Activated naive CD4-positive, alpha-beta T cell treated with anti-CD3 and anti-CD28 coated beads, Interleukin-2, amount 10 ng/mL, durations not matched to agents 7 days and 5 days (primary cell): ENCODE measurements around the gene HGFAC.

Source experiments
- CTCF ChIA-PET: fragments of 350-600 bp; sonication (Branson Sonifier 250); formaldehyde crosslinking; loops from one replicate; lab custom pipeline; 2021; ENCODE audit warnings: antibody characterized with exemption; lab: Charles Lee
- DNase-seq: peaks from one replicate; pipeline ENCODE4 v3.0.0-alpha.2; 2020
- H3K27ac Mint-ChIP-seq: one replicate; pipeline ENCODE4 v1.8.0; 2021; ENCODE audit warnings: mild to moderate bottlenecking, moderate library complexity, mixed read lengths
- H3K27me3 Mint-ChIP-seq: one replicate; pipeline ENCODE4 v1.8.0; 2021; ENCODE audit warnings: mild to moderate bottlenecking, mixed read lengths
- H3K36me3 Mint-ChIP-seq: one replicate; pipeline ENCODE4 v1.8.0; 2021; ENCODE audit warnings: mixed read lengths
- H3K4me1 Mint-ChIP-seq: one replicate; pipeline ENCODE4 v1.8.0; 2021; ENCODE audit warnings: mixed read lengths
- H3K4me3 Mint-ChIP-seq: one replicate; pipeline ENCODE4 v1.8.0; 2021; ENCODE audit warnings: mild to moderate bottlenecking, moderate library complexity, mixed read lengths
- H3K9me3 Mint-ChIP-seq: one replicate; pipeline ENCODE4 v1.8.0; 2021; ENCODE audit warnings: mixed read lengths

HGFAC gene

GRCh38 chr4:3471886-3472285 is 30.1 kb downstream of the HGFAC start:
- DNase-seq = no peak
- Mint-ChIP-seq H3K36me3 (no peaks in the 10 kb centered on the region), H3K9me3 (no peaks in the 10 kb centered on the region), H3K27me3 (no peaks in the 10 kb centered on the region), H3K27ac (no peak overlapping the region), H3K4me3 (no peak overlapping the region), H3K4me1 (no peaks in the 10 kb centered on the region)
- CTCF ChIA-PET = interaction anchor here (2.5 kb wide), 1 partner anchor 9 kb away, joined by 8 read pairs; no protein-coding TSS in a partner anchor

DNA sequence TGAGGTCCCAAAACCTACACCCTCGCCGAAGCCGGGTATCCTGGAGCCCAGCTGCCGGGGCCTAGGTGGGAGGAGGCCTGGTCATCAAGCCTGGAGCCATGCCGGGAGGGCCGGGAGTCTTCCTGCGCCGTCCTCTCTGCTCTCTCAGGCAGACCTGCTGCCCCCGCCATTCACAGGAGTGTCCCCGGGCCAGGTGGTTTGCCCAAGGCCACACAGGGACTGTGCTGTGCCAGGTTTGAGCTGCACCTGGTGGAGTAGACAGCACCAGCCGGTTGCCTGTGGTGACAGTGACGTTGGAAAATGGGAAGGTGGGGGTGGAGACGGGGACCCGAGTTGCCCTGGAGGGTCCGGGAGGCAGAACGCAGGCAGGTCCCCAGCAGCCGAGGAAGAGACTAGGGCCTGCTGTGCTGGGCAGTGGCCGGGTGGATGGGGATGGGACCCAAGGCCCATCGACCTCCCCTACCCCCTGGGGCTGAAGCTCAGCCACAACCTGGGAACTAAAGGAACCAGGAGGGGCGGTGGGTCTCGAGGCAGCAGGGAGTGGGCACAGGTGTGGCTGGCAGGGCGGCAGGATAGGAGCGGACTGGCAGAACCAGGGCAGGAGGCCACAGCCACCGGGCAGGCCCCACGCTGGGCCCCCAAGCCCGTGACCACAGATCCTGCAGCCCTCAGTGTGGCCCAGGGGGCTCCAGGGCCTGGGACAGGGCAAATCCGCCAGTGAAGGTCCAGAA is 30.8 kb downstream of the HGFAC start:
- CTCF ChIA-PET = interaction anchor here (2.5 kb wide), 1 partner anchor 9 kb away, joined by 8 read pairs; no protein-coding TSS in a partner anchor
- Mint-ChIP-seq H3K27me3 (no peaks in the 10 kb centered on the region), H3K4me3 (no peak overlapping the region), H3K36me3 (no peaks in the 10 kb centered on the region), H3K27ac (no peak overlapping the region), H3K9me3 (no peaks in the 10 kb centered on the region), H3K4me1 (no peaks in the 10 kb centered on the region)
- DNase-seq = no peak

- H3K4me1 Mint-ChIP-seq = no peaks in the 10 kb centered on the region
- DNase-seq = no peak
Measured at GRCh38 chr4:3473181-3473950, 31.6 kb downstream of the HGFAC start.

GRCh38 chr4:3473996-3474765 is 32.4 kb downstream of the HGFAC start:
- Mint-ChIP-seq H3K27ac (no peak overlapping the region), H3K4me1 (no peaks in the 10 kb centered on the region), H3K27me3 (no peaks in the 10 kb centered on the region), H3K9me3 (no peaks in the 10 kb centered on the region), H3K36me3 (no peaks in the 10 kb centered on the region), H3K4me3 (no peak overlapping the region)
- CTCF ChIA-PET = no interaction called here
- DNase-seq = no peak

More at GRCh38 chr4:3473181-3473950, 31.6 kb downstream of the HGFAC start:
- no peaks in the 10 kb centered on the region for H3K36me3 Mint-ChIP-seq
- CTCF ChIA-PET = no interaction called here
- no peaks in the 10 kb centered on the region for H3K27me3 Mint-ChIP-seq
- H3K27ac Mint-ChIP-seq = no peak overlapping the region
- H3K4me3 Mint-ChIP-seq = no peak overlapping the region
- no peaks in the 10 kb centered on the region for H3K9me3 Mint-ChIP-seq

- Mint-ChIP-seq H3K27me3 (no peaks in the 10 kb centered on the region), H3K4me1 (no peaks in the 10 kb centered on the region), H3K4me3 (no peak overlapping the region), H3K9me3 (no peaks in the 10 kb centered on the region), H3K36me3 (no peaks in the 10 kb centered on the region), H3K27ac (no peak overlapping the region)
- CTCF ChIA-PET = no interaction called here
- DNase-seq = no peak
Measured at GRCh38 chr4:3475041-3475712, 33.4 kb downstream of the HGFAC start.

DNA sequence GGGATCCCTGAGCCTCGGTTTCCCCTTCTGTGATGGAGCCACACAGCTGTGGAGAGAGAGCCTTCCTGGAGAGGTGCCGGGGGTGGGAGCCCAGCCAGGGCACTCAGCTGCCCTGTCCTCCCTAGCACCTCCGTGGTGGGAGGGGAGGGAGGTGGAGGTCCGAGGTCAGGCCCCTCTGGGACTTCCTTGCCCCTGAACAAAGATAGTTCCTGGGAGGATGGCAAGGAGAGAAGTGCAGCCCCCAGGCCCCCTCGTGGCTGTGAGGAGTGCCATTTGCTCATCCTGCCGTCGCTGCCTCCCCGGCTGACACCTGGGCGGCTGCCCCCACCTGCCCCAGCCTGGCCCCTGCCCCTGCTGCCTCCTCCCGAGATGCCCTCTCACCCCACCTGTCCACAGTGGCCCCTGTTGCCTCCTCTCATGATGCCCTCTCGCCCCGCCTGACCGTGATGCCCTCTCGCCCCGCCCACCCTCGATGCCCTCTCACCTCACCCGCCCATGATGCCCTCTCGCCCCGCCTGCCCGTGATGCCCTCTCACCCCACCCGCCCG is 34.0 kb downstream of the HGFAC start:
- CTCF ChIA-PET = no interaction called here
- H3K4me1 Mint-ChIP-seq = no peaks in the 10 kb centered on the region

DNA sequence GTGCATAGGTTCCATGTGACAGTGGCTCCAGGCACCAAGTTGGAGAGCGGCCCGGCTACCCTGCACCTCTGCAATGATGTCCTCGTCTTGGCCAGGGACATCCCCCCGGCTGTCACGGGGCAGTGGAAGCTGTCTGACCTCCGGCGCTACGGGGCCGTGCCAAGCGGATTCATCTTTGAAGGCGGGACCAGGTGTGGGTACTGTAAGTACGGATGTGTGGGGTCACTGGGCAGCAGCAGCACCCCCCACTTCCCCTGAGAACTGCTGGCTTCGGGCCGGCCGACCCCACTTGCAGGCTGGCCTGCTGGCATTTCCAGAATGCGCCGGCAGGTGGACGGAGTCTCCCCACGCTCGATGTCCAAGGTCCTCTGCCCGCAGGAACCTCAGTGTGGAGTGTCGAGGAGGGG is 34.6 kb downstream of the HGFAC start:
- H3K4me3 Mint-ChIP-seq = no peak overlapping the region
- CTCF ChIA-PET = no interaction called here

More for the DNA sequence above, 34.0 kb downstream of the HGFAC start:
- Mint-ChIP-seq H3K27me3 (peaks cover 6% of the 10 kb centered on the region), H3K4me3 (no peak overlapping the region), H3K27ac (no peak overlapping the region), H3K36me3 (no peaks in the 10 kb centered on the region), H3K9me3 (no peaks in the 10 kb centered on the region)
- no peak for DNase-seq

DNA sequence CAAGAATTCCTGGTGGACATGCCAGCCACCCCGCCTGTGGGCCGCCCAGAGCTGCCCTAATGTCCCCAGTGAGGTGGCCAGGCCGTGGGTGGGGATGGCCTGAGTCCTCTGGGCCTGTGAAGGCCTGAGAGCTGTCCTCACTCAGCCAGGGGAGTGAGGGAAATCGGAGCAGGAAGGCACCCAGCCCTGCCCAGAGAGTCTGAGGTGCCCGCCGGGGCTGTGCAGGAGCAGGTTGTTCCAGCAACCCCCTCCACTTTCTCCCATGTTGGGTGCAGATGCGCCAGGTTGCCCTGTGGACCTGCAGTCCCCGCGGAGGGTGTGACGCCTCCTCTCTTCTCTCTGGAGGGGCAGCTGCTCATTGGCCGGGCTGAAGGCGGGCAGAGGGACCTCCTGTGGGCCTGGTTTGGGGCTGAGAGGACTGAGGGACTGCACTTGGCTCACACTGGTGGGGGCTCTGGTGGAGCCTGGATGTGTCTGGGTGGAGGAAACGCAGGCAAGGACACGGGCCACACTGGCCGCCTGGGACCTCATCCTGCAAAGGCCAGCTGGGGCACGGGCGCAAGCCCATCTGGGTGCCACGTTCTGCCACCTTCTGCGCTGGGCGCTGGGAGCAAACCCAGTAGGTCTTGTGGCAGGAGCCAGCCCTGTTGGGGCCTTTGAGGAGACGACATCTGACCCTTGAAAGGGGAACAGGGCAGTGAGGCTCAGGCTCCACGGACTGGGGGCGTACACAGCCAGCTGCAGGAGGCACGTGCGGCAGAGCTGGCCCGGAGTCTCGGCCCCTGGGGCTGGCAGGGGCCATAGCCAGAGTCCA is 35.4 kb downstream of the HGFAC start:
- DNase-seq = no peak
- CTCF ChIA-PET = no interaction called here
- Mint-ChIP-seq H3K4me1 (no peaks in the 10 kb centered on the region), H3K27me3 (peaks cover 20% of the 10 kb centered on the region), H3K27ac (no peak overlapping the region), H3K9me3 (no peaks in the 10 kb centered on the region), H3K36me3 (no peaks in the 10 kb centered on the region), H3K4me3 (no peak overlapping the region)

More for the DNA sequence above, 34.6 kb downstream of the HGFAC start:
- Mint-ChIP-seq H3K27me3 (peaks cover 12% of the 10 kb centered on the region), H3K36me3 (no peaks in the 10 kb centered on the region), H3K27ac (no peak overlapping the region), H3K9me3 (no peaks in the 10 kb centered on the region), H3K4me1 (no peaks in the 10 kb centered on the region)
- no peak for DNase-seq

DNA sequence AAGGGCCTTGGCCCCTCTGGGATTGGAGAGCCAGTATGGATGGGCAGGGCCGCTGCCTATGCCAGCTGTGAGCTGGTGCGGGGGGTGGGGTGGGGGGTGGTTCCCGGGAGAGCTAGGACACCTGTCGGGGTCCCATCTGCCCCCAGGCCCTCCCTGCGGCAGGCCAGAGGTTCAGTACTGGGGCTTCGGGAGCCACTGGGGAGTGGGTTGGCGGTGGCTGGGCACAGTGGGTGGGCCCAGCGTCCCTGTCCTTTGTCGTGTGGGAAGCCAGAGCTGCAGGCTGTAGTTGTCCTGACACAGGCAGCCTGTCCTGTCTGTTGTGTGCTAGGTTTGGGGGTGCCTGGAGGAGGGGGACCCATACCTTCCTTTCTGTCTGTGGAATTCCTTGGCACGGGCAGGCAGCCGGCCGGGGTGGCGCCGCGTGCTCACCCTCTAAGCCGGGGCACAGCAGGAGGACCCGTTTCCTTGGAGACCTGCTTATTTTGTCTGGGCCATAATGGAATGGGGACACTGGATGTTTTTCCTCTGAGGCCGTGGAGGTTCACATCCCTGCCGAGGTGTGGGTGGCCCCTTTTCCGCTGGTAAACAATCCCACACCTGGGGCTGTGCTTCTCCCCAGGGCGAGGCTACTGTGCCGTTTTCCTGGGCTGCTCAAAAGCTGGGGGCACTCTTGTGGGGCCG is 36.1 kb downstream of the HGFAC start:
- no peak overlapping the region for H3K27ac Mint-ChIP-seq
- H3K9me3 Mint-ChIP-seq = no peaks in the 10 kb centered on the region
- DNase-seq = no peak
- H3K4me3 Mint-ChIP-seq = no peak overlapping the region
- no peaks in the 10 kb centered on the region for H3K36me3 Mint-ChIP-seq
- CTCF ChIA-PET = no interaction called here
- no peaks in the 10 kb centered on the region for H3K4me1 Mint-ChIP-seq
- peaks cover 27% of the 10 kb centered on the region for H3K27me3 Mint-ChIP-seq

- H3K27me3 Mint-ChIP-seq = peaks cover 33% of the 10 kb centered on the region
- no peak overlapping the region for H3K4me3 Mint-ChIP-seq
- H3K4me1 Mint-ChIP-seq = no peaks in the 10 kb centered on the region
- no peak overlapping the region for H3K27ac Mint-ChIP-seq
- H3K36me3 Mint-ChIP-seq = no peaks in the 10 kb centered on the region
- no peak for DNase-seq
- no peaks in the 10 kb centered on the region for H3K9me3 Mint-ChIP-seq
- CTCF ChIA-PET = interaction anchor here (1.2 to 2.8 kb wide), 2 partner anchors 135 to 305 kb away, joined by 3 to 7 read pairs; no protein-coding TSS in a partner anchor
Measured at GRCh38 chr4:3478446-3479357, 36.9 kb downstream of the HGFAC start.

GRCh38 chr4:3479358-3480101 is 37.8 kb downstream of the HGFAC start:
- H3K9me3 Mint-ChIP-seq = no peaks in the 10 kb centered on the region
- no peaks in the 10 kb centered on the region for H3K4me1 Mint-ChIP-seq
- peaks cover 41% of the 10 kb centered on the region for H3K27me3 Mint-ChIP-seq
- no peak overlapping the region for H3K4me3 Mint-ChIP-seq
- no peak for DNase-seq
- no peaks in the 10 kb centered on the region for H3K36me3 Mint-ChIP-seq
- H3K27ac Mint-ChIP-seq = no peak overlapping the region
- CTCF ChIA-PET = interaction anchor here (0.7 to 2.9 kb wide), 12 partner anchors 10 to 503 kb away, joined by 3 to 17 read pairs (median 5); no protein-coding TSS in a partner anchor
